Measurements from ENCODE around the gene PTPRG.

The PTPRG gene

GRCh38 chr3:61685755-61686154 lies 124.4 kb downstream of the PTPRG start:
- no peak overlapping the region for H3K27ac ChIP-seq
- no peak for TF ChIP-seq CTCF (conservative IDR thresholded peaks at IDR 0.05)

- no peak overlapping the region for H3K27ac ChIP-seq
- TF ChIP-seq CTCF (conservative IDR thresholded peaks at IDR 0.05), result no peak
Observed at GRCh38 chr3:61686228-61686648, 124.9 kb downstream of the PTPRG start.

- no peak overlapping the region for H3K27ac ChIP-seq
- TF ChIP-seq CTCF (conservative IDR thresholded peaks at IDR 0.05), result no peak
Observed at GRCh38 chr3:61687206-61687605, 125.8 kb downstream of the PTPRG start.

- no peak for TF ChIP-seq CTCF (conservative IDR thresholded peaks at IDR 0.05)
- no peak overlapping the region for H3K27ac ChIP-seq
Observed at GRCh38 chr3:61687663-61688306, 126.4 kb downstream of the PTPRG start.

- TF ChIP-seq CTCF (conservative IDR thresholded peaks at IDR 0.05), result no peak
- no peak overlapping the region for H3K27ac ChIP-seq
Observed at GRCh38 chr3:61688307-61688984, 127.1 kb downstream of the PTPRG start.

- TF ChIP-seq CTCF (conservative IDR thresholded peaks at IDR 0.05), result no peak
- no peak overlapping the region for H3K27ac ChIP-seq
Observed at GRCh38 chr3:61690016-61690415, 128.6 kb downstream of the PTPRG start.

GRCh38 chr3:61691466-61691865 lies 130.1 kb downstream of the PTPRG start:
- no peak overlapping the region for H3K27ac ChIP-seq
- no peak for TF ChIP-seq CTCF (conservative IDR thresholded peaks at IDR 0.05)

All from VCaP (cell line).